ENCODE results near the gene DSCAML1.

GRCh38 chr11:117509543-117509942 lies 287.5 kb downstream of the DSCAML1 start:
- TF ChIP-seq CTCF (IDR thresholded peaks at IDR 0.05) (no peak), POLR2A (IDR thresholded peaks at IDR 0.05) (no peak)
